MM.1S (cell line): ENCODE results near the gene STK32C.

ENCODE experiments used
- DNase-seq: peaks from one replicate; pipeline ENCODE4 v3.0.0-alpha.2; 2015
- H2AFZ ChIP-seq: fragments of 300-600 bp; sonication (generic); 2 replicates; pipeline ENCODE4 v1.6.0; 2016; ENCODE audit warnings: antibody characterized with exemption, low read length
- H3F3A ChIP-seq: fragments of 300-600 bp; sonication (generic); 2 replicates; pipeline ENCODE4 v1.6.1; 2016; ENCODE audit warnings: mild to moderate bottlenecking, antibody characterized with exemption, low read length, moderate library complexity, mixed read lengths; ENCODE audit not compliant: insufficient read depth
- H3K27ac ChIP-seq: fragments of 300-600 bp; sonication (generic); 2 replicates; pipeline ENCODE4 v1.5.1; 2016; ENCODE audit warnings: mild to moderate bottlenecking, low read length
- H3K27me3 ChIP-seq: fragments of 300-600 bp; sonication (generic); replicated peaks from 2 replicates; pipeline ENCODE4 v1.6.0; 2016; ENCODE audit warnings: low read length; ENCODE audit not compliant: insufficient read depth
- H3K36me3 ChIP-seq: fragments of 300-600 bp; sonication (generic); replicated peaks from 2 replicates; pipeline ENCODE4 v1.6.1; 2016; ENCODE audit warnings: mild to moderate bottlenecking, low read length, mixed read lengths; ENCODE audit not compliant: insufficient read depth
- H3K4me1 ChIP-seq: fragments of 300-600 bp; sonication (generic); 2 replicates; pipeline ENCODE4 v1.6.1; 2016; ENCODE audit warnings: low read length, mixed read lengths
- H3K4me2 ChIP-seq: fragments of 300-600 bp; sonication (generic); 2 replicates; pipeline ENCODE4 v1.6.0; 2016; ENCODE audit warnings: low read depth, low read length
- H3K4me3 ChIP-seq: fragments of 300-600 bp; sonication (generic); 2 replicates; pipeline ENCODE4 v1.5.1; 2016; ENCODE audit warnings: low read length, mixed read lengths
- H3K79me2 ChIP-seq: fragments of 300-600 bp; sonication (generic); 2 replicates; pipeline ENCODE4 v1.6.1; 2016; ENCODE audit warnings: mixed run types, low read length, mixed read lengths
- H3K9ac ChIP-seq: fragments of 300-600 bp; sonication (generic); 2 replicates; pipeline ENCODE4 v1.6.1; 2016; ENCODE audit warnings: low read length, mixed read lengths
- H3K9me2 ChIP-seq: fragments of 300-600 bp; sonication (generic); replicated peaks from 2 replicates; pipeline ENCODE4 v1.6.1; 2016; ENCODE audit warnings: mild to moderate bottlenecking, low read length, mixed read lengths; ENCODE audit not compliant: insufficient read depth
- H3K9me3 ChIP-seq: fragments of 300-600 bp; sonication (generic); replicated peaks from 2 replicates; pipeline ENCODE4 v1.6.1; 2016; ENCODE audit warnings: mild to moderate bottlenecking, low read length, mixed read lengths; ENCODE audit not compliant: insufficient read depth
- H4K20me1 ChIP-seq: fragments of 300-600 bp; sonication (generic); 2 replicates; pipeline ENCODE4 v1.6.1; 2016; ENCODE audit warnings: mild to moderate bottlenecking, low read length, moderate library complexity, mixed read lengths; ENCODE audit not compliant: insufficient read depth
- EZH2 ChIP-seq: fragments of 300-600 bp; sonication (generic); optimal IDR thresholded peaks from 2 replicates; pipeline ENCODE3; 2017; ENCODE audit warnings: low read depth, mild to moderate bottlenecking, antibody characterized with exemption, low read length, mixed read lengths
- EZH2phosphoT487 ChIP-seq: fragments of 300-600 bp; sonication (generic); IDR thresholded peaks from 2 replicates; pipeline ENCODE4 v1.6.1; 2018; ENCODE audit warnings: antibody characterized with exemption, low read length
- TF ChIP-seq, protein P1 (sequence below): fragments of 300-600 bp; sonication (generic); IDR thresholded peaks from 2 replicates; pipeline ENCODE4 v1.5.1; 2016; ENCODE audit warnings: antibody characterized with exemption, low read length, mixed read lengths

Gene STK32C

DNA sequence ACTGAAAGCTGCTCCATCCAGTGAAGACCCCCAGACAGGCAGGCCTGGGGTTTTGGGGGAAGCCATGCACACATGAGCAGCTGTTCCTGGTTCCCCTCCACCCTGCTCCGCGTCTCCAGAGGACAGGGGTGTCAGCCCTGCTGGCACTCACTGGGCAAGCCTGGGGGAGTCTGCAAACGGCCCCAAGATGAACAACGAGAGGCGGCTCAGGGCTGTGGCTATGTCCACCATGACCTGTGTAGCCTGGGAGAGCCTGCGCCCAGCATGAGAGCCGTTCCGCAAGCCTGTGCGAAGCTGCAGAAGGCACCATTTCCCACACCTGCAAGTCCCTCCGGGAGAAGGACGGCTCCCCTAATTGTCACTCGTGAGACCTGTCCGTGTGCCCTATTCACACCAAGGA is 61.5 kb downstream of the STK32C start:
- no peaks in the 10 kb centered on the region for H3K9me2 ChIP-seq
- no peaks in the 10 kb centered on the region for H3K36me3 ChIP-seq
- H3K27me3 ChIP-seq, result no peaks in the 10 kb centered on the region
- H3K79me2 ChIP-seq, result no peaks in the 10 kb centered on the region; the same call in 1 of the 2 replicates
- no peak overlapping the region for H3K9ac ChIP-seq
- no peak for TF ChIP-seq EZH2phosphoT487
- no peak for TF ChIP-seq EZH2
- TF ChIP-seq, protein P1, sequence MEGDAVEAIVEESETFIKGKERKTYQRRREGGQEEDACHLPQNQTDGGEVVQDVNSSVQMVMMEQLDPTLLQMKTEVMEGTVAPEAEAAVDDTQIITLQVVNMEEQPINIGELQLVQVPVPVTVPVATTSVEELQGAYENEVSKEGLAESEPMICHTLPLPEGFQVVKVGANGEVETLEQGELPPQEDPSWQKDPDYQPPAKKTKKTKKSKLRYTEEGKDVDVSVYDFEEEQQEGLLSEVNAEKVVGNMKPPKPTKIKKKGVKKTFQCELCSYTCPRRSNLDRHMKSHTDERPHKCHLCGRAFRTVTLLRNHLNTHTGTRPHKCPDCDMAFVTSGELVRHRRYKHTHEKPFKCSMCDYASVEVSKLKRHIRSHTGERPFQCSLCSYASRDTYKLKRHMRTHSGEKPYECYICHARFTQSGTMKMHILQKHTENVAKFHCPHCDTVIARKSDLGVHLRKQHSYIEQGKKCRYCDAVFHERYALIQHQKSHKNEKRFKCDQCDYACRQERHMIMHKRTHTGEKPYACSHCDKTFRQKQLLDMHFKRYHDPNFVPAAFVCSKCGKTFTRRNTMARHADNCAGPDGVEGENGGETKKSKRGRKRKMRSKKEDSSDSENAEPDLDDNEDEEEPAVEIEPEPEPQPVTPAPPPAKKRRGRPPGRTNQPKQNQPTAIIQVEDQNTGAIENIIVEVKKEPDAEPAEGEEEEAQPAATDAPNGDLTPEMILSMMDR, result no peak
- no peak overlapping the region for H3K4me3 ChIP-seq
- H2AFZ ChIP-seq, result no peak overlapping the region
- H3K4me2 ChIP-seq, result no peak overlapping the region
- no peaks in the 10 kb centered on the region for H3K9me3 ChIP-seq
- no peaks in the 10 kb centered on the region for H4K20me1 ChIP-seq
- H3F3A ChIP-seq, result no peaks in the 10 kb centered on the region
- H3K27ac ChIP-seq, result no peak overlapping the region
- no peaks in the 10 kb centered on the region for H3K4me1 ChIP-seq
- no peak for DNase-seq

DNA sequence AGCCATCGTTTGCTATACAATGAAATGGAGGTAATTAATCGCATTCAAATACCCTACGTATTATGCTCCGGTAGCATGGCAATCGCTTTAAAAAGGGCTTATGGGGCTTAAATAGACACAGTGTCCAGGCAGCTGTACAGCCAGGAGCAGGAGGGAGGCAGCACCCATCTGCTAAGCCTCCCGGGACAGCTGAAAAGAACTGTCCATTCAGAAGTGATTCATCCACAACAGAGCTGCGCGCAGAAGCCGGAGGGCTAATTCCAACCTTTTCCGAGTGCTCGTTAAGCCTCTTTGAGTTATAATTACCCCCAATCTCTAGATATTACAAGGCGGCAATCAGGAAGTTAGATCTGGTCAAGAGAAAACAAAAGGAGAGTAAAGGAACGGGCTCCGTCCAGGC is 62.7 kb downstream of the STK32C start:
- TF ChIP-seq EZH2phosphoT487 (no peak), EZH2 (no peak)
- TF ChIP-seq, protein P1, result no peak
- Histone ChIP-seq H3K27me3 (no peaks in the 10 kb centered on the region), H3K4me3 (no peak overlapping the region), H3K9ac (no peak overlapping the region), H3K27ac (no peak overlapping the region), H3K9me2 (no peaks in the 10 kb centered on the region), H3K4me2 (no peak overlapping the region), H4K20me1 (no peaks in the 10 kb centered on the region), H3K36me3 (no peaks in the 10 kb centered on the region), H3K4me1 (no peaks in the 10 kb centered on the region), H3K9me3 (no peaks in the 10 kb centered on the region), H2AFZ (no peak overlapping the region), H3F3A (no peaks in the 10 kb centered on the region), H3K79me2 (no peaks in the 10 kb centered on the region; the same call in 1 of the 2 replicates)
- no peak for DNase-seq

DNA sequence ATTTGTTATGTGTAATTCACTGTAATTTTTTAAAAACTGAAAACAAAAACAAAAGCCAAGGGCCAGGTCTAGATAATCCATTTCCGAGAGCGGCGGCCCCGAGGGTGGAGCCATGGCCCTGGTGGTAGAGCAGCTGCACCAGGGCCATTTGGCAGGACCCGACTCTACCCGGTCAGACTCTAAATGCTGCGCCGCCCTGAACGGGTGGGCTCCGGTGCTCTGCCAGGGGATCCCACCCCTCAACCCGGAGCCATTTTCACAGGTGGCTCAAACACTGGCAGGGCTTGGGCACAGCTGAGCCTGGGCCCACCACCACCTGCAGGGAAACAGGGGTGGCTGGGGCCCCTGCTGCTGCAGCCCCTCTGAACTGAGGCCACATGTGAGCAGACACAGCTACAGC is 64.1 kb downstream of the STK32C start:
- H3K79me2 ChIP-seq, result no peaks in the 10 kb centered on the region; the same call in 1 of the 2 replicates
- no peak overlapping the region for H3K4me3 ChIP-seq
- H2AFZ ChIP-seq, result no peak overlapping the region
- no peak overlapping the region for H3K9ac ChIP-seq
- no peak for DNase-seq
- TF ChIP-seq EZH2 (no peak), EZH2phosphoT487 (no peak)
- TF ChIP-seq, protein P1, result no peak
- H3K9me2 ChIP-seq, result no peaks in the 10 kb centered on the region
- no peaks in the 10 kb centered on the region for H3K36me3 ChIP-seq
- no peak overlapping the region for H3K27ac ChIP-seq
- no peaks in the 10 kb centered on the region for H3F3A ChIP-seq
- H3K9me3 ChIP-seq, result no peaks in the 10 kb centered on the region
- H3K4me2 ChIP-seq, result no peak overlapping the region
- no peaks in the 10 kb centered on the region for H3K27me3 ChIP-seq
- no peaks in the 10 kb centered on the region for H4K20me1 ChIP-seq
- H3K4me1 ChIP-seq, result no peaks in the 10 kb centered on the region

DNA sequence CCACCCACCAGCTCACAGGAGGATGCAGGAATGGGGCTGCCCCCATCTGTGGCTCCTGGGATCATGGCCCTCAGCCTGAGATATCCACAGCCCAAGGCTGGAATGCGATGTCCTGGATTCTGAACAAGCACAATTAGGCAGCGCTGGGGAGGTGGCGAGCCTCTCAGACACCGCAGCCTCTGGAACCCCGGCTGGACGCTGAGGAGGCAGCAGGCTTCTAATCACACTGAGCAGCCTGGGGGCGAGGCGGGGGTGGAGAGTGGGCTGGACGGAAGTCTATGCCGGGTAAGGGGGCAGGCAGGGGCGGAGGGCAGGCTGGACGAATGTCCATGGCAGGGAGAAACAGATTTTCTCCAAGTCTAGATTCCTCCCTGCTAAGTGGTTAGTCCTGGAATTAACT is 64.6 kb downstream of the STK32C start:
- no peak for DNase-seq
- Histone ChIP-seq H3K27me3 (no peaks in the 10 kb centered on the region), H3K27ac (no peak overlapping the region), H3F3A (no peaks in the 10 kb centered on the region), H3K9me2 (no peaks in the 10 kb centered on the region), H3K4me2 (no peak overlapping the region), H3K9ac (no peak overlapping the region), H3K36me3 (no peaks in the 10 kb centered on the region), H3K4me1 (no peaks in the 10 kb centered on the region), H3K4me3 (no peak overlapping the region), H4K20me1 (no peaks in the 10 kb centered on the region), H2AFZ (no peak overlapping the region), H3K79me2 (no peaks in the 10 kb centered on the region), H3K9me3 (no peaks in the 10 kb centered on the region)
- TF ChIP-seq EZH2 (no peak), EZH2phosphoT487 (no peak)
- TF ChIP-seq, protein P1, result no peak
